HG02943 (cell line): ENCODE data around the gene SLC5A2.
"Not testable (repeated sequence)": the region's sequence is repeated elsewhere in the genome, so short reads cannot be mapped to it uniquely, and the experiment has no call there.

Source experiments
- ATAC-seq: cut with Tn5 transposase; IDR thresholded peaks from one replicate; pipeline ENCODE4 v1.9.1; 2021; ENCODE audit warnings: mild to moderate bottlenecking, low read depth, moderate library complexity; ENCODE audit not compliant: unreplicated experiment

Gene SLC5A2

DNA sequence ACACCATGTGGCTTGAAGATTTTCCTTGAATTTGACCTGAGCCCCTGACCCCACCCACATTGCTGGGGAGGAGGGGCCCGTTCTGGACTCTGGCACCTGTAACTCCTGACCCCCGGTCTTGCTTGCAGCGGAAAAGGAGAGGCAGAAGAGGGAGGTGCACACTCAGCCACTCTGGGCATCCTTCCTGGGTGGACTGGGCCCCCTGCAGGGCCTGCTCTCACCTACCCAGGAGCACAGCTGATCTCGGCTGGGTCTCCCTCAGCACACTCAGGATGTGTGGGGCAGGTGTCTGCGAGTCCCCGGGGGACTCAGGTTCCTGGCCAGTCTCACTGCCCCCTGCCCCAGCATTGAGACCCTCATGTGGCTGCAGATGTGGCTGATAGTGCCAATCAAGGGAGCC lies 40.8 kb downstream of the SLC5A2 start:
- not testable (repeated sequence) for ATAC-seq

DNA sequence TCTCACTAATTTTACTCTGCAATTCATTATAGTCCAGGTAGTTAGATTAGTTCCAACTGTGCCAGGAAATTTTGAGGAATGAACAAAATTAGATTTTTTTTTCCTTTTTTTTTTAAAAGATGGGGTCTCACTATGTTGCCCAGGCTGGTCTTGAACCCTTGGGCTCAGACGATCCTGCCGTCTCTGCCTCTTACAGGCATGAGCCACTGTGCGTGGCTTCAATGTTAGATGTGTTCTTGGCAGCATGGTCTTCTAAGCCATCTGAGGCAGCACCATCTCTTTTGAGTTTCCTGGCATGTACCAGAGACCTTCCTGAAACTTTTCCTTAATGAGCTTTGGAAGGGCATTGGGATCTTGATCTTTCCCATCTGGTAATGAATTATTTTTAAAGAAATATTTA lies 42.2 kb downstream of the SLC5A2 start:
- no peak for ATAC-seq

DNA sequence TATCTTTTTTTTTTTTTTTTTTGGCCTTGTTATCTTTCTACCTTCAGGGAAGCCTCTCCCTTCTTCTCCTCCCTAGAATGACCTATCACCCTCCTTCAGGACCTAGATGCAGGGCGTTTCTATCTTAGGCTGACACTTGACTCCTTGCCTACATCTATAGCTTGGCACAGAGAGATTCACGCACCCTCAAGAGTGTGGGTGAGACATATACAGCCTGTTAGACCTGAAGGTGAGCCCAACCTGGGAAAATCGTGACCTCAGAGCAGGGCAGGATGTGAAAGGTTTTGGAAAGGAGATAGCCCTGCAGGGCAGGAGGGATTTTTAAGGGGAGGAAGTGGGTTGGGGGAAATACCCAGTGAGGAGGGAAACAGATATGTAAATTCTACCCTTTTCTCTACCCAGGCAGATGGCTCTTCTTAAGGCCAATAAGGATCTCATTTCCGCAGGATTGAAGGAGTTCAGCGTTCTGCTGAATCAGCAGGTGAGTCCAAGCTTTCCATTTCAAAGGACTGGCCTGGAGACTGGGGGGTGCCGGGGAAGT lies 44.9 kb downstream of the SLC5A2 start, which contains the start of gene AHSP:
Gene AHSP, plus strand, starts transcription at position 167 of the 541 bp plus-strand sequence. Its CDS starts 240 bp downstream, at position 407.
- ATAC-seq, result no peak

DNA sequence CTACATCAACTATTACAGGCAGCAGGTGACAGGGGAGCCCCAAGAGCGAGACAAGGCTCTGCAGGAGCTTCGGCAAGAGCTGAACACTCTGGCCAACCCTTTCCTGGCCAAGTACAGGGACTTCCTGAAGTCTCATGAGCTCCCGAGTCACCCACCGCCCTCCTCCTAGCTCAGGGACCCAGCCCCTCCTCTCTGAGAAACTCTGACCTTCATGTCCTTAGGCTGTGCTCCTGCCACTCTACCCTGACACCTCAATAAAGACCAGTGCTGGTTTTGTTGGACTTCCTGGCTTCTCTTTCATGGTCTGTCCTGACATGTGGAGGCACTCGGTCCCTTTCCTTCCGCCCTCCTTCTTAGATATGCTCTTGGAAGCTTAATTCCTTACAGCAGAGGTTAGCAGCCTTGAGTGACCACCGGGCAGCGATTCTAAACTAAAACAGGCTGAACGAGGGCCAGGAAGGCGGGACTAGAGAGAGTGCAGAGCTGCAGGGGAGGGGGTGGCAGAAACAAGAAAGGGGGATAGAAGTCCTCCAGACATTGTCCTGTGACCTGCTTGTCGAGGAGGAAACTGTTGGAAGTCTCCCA lies 45.7 kb downstream of the SLC5A2 start:
- no peak for ATAC-seq

DNA sequence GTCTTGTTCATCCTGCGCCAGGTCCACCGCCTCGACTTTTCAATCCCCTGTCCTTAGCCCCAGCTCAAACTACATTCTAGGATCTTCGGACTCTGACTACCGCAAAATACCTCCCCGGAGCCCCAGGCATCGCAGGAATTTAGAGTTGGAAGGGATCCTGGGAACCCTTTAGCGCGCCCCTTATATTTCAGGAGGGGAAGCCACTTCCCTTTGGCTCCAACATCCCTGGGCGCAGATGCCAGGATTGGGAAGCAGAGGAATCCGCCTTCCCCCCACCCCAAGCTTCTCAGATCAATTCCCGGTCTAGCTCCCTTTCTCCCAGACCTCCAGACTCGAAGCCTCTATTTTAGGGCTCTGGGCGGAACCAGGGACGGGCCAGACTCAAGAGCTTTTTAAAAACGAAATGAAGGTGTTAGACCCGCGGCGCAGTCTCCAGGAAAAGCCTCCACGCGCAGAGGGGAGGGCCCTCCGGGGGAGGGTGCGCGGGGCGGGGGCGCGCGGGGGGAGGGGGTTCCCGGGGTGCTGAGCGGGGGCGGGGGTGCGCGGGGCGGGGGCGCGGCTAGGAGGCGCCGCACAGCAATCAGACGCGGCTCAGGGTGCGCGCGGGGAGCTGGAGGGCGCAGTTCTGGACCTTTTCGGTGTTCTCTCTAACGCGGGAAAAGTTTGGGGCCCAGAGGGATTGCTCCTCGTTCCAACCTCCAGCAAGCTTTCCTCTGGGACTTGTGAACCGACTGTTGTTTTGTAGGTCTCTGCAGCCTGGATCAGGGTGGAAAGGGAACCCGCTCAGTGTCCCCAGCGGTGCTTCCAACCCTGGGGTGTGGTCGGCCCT lies 46.4 kb downstream of the SLC5A2 start:
- no peak for ATAC-seq

DNA sequence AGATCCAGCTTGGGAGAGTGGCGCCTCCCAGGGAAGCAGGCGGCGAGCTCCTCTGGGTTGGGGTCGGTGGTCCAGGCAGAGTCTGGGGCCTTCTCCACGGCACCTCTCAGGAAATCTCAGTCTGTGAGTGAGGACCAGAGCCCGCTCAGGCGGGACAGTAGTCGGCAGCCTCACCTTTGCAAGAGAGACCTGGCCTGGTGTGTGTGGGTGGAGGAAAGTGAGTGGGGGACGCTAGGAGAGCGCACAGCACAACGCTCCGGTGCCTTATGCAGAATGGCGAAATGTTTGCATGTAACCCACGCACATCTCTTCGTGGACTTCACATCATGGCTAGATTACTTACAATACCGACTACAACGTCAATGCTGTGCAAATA lies 47.0 kb downstream of the SLC5A2 start:
- no peak for ATAC-seq

DNA sequence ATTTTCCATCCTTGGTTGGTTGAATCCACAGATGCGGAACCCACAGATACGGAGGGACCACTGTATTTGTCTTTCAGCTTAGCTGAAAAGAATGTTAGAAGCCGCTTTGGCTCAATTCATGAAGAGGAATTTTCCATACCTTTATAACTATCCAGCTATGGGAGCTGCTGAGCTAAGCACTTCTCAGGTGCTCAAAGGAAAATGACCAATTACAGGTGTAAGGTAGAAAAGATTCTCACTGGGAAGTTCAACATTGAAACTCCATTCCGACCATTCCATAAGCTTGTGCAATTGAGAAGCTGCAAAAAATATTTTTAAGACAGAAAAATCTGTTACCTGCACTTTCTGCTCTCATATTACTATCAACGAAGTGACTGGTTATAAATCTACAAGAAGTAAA lies 47.5 kb downstream of the SLC5A2 start:
- no peak for ATAC-seq

DNA sequence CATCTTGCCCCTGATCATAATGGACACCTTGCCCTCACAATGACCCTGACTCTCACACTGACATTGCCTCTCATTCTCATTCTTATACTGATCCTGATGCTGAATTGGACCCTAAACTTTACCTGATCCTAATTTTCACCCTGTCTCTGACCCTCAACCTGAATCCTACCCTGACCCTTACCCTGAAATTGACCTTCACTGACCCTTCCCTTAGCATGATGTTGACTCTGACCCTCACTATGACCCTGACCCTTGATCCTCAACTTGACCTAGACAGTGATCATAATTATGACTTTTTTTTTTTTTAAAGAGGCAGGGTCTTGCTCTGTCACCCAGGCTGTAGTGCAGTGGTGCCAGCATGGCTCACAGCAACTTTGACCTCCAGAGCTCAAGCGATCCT lies 48.2 kb downstream of the SLC5A2 start:
- no peak for ATAC-seq

DNA sequence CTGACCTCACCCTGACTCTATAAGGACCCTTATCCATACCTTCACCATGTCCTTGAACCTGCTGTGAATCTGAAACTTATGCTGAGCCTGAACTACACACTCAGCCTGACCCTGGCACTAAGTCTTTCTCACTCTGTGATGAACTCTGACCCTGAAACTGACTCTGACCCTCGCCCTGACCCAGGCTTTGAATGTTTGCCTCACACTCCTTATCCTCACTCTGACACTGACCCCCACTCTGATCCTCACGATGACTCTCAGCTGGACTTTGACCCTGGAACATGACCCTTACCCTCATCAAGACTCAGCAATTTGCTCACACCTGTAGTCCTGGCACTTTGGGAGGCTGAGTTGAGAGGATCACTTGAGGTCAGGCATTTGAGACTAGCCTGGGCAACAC lies 49.2 kb downstream of the SLC5A2 start:
- ATAC-seq, result no peak

DNA sequence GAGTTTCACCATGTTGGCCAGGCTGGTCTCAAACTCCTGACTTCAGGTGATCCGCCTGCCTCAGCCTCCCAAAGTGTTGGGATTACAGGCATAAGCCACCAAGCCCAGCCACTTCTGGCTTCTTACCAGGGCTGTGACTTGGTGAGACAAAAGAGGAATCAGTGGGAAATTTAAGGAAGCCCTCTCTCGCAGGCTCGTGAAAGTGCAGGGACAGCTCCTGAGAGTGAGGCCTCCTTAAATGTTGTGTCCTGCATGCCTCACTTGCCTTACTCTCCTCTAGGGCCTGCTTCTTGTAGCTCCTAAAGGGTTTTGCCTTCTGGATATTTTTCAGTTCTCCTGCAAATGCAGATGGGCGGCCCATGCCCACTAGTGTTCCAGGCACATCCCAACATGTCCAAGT lies 50.0 kb downstream of the SLC5A2 start:
- no peak for ATAC-seq

DNA sequence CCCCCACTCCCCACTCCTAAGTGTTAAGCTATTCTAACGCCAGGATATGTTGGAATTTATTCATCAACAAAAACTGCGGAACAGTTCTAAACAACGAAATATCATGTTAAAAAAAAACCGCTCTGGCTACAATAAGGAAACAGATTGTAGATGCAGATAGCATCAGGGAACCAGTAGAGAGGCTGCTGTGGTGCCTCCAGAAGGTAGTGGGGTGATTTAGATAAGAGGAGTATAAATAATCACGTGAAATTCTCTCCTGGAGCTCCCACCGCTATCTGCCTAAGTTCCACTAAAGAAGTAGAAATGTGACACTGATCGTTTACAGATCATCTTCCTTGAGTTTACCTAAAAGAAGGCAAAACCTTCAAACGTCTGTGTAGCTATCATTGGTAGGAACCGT lies 52.8 kb downstream of the SLC5A2 start:
- no peak for ATAC-seq

DNA sequence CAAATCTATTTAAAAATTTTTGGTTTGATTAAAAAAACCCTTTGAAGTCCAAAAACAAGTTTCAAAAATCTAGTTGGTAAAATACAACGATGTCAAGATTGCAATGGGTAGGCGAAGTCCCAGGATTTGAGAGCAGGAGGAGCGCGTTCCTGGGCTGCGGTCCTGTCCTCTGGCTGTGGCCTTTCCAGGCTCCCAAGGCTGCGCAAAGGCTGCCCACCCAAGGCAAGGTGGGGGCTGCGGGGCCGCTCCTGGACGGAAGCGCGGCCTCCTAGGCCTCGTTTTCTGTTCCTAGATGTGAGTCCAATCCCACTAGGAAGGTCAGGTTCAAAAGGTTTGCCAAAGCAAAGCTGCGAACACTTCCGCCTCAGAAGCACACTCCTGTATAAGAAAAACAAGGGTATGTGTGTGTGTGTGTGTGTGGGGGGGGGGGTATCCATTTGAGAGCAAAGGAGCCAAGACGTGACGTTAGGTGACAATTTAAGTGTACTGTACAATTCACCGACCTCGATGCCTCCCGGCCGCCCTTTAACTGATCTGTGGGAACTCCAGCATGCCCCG lies 54.0 kb downstream of the SLC5A2 start:
- no peak for ATAC-seq

DNA sequence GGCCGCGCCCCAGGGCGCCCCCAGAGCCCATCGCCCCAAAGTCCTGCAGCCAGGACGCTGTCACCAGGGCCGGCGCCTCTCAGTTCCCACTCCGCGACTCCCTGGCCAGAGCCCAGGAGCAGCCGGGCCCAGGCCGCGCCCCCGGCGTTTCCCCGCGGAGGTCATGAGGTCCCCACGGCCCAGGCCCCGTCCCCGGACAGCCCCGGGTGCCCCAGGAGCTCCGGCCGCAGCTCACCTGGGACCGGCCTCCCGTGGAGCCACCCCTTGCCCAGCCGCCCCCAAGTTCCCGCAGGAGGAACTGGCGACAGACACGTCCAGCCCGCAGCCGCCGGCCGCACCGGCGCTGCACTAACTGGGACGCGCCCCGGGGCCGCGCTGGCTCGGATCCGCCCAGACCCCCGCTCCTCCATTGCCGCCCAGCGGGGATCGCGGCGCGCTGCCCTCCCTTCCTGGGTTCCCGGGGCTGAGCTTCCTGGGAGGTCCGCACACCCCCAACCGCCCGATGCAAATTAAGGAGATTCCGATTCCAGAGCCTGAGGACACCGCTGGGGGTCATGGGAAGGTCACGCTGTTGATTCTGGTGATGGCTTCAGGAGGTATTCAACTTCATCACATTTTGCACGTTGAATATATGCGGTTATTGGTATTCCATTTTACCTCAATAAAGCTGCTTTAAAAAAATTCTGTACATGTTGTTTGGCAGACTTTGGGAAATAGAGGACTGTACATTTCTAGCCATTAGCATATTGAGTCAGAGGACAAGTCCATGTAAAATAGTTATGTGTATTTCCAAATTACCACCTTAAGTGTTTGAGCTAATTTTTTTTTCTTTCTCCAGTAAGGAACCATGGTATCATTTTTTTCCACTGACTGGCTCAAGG lies 54.7 kb downstream of the SLC5A2 start:
- no peak for ATAC-seq

DNA sequence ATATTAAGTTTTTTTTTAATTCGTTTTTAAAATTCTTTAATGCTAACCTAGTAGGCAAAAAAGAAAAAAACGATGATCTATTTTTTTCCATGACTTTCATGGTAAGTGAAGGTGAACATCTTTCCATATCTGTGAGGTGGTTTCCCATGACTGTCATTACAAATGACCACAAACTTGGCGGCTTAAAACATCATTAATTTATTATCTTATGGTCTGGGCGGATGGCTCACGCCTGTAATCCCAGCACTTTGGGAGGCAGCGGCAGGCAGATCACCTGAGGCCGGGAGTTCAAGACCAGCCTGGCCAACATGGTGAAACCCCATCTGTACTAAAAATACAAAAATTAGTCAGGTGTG lies 55.3 kb downstream of the SLC5A2 start:
- not testable (repeated sequence) for ATAC-seq

DNA sequence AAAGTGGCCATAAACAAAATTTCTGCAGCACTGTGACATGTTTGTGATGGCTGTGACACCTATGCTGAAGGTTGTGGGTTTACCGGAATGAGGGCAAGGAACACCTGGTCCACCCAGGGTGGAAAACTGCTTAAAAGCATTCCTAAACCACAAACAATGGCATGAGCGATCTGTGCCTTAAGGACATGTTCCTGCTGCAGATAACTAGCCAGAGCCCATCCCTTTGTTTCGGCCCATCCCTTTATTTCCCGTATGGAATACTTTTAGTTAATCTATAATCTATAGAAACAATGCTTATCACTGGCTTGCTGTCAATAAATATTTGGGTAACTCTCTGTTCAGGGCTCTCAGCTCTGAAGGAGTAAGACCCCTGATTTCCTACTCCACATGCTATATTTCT lies 56.8 kb downstream of the SLC5A2 start:
- not testable (repeated sequence) for ATAC-seq
